HG02885 (cell line): Measurements from ENCODE around the gene NOVA1.

Source experiments
- ATAC-seq: cut with Tn5 transposase; IDR thresholded peaks from one replicate; pipeline ENCODE4 v1.9.1; 2021; ENCODE audit warnings: mild to moderate bottlenecking; ENCODE audit not compliant: unreplicated experiment, poor library complexity

The NOVA1 gene

GRCh38 chr14:26594756-26595545, 2.9 kb downstream of the NOVA1 start:
- ATAC-seq = no peak

DNA sequence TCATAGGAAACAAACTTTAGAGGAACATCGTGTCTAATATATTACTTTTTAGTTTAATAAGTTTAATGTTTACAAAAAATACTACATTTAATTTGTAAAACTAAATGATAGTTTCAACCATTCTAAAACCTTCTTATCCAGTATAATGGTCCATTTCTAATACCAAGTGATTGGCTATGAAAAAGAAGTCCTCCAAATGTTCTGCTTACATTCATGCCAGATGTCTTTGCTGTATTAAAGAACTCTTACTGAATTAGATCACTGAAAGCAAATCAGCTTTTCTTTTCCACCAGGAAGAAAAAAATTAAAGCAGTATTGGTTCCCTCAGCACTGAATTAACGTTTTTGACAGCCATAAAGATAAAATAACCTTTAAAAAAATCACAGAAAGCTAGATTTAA, 3.7 kb downstream of the NOVA1 start:
- no peak for ATAC-seq

GRCh38 chr14:26593357-26593756, 4.5 kb downstream of the NOVA1 start:
- no peak for ATAC-seq

DNA sequence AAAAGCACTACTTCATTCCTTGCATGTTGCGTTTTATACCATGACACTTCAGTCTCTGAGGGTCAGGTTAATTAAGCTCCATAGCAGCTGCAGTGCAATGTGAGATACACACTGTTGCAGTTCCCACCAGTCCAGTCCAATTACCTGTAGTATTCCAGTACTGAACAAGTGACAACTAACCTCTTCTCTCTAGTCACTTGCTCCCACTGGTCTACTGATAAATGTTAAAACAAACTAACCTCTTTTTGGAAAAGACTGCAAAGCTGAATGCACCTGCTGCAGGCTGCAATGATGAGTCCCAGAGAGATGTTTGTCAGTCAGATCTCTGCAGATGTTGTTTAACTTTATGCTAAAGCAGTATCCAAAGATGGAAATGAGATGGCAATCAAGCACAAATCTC, 7.9 kb downstream of the NOVA1 start:
- no peak for ATAC-seq

DNA sequence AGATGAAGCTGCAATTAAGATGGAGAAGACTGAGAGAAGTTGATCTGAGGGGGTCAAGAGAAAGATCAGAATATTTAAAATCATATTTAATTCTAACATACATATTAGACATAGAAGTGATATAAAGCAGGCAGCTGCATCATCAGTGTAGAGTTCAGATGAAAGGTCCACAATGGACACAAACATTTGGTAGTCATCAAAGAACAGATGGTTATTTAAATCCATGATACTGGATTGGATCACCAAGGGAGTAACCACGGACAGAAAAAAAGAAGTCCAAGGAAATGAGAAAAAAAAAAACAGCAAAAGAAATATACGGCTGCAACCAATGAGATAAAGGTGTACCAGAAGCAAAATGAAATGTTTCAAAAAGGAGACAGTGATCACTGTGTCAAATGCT, 20.1 kb downstream of the NOVA1 start:
- ATAC-seq = no peak

DNA sequence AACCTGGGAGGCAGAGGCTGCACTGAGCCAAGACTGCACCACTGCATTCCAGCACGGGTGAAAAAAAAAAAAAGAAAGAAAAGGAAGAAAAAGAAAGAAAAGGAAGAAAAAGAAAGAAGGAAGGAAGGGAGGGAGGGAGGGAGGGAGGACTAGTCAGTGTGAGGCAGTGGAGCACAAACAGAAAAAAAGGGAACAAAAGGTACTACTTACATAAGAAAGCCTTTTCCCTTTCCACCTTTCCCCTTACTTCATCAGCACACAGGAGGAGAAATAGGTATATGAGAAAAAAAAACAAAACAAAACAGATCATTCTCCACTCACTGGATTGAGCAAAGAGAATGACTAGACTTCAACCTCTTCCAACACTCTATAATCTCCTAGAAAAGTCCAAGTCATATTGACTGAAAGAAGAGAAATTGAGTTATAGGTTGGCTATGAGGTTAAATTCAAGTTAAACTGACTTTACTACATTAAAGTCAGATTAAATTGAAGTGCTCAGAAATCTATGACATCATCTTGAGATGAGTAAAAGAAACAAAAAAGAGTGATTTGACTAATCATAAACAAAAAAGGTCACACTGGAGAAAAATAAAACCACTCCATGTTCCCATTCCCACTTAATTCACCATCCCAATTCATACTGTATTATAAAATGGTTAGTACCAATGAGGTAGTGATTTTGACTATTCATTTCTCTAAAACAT, 43.6 kb downstream of the NOVA1 start:
- no peak for ATAC-seq

- ATAC-seq = no peak
Measured at GRCh38 chr14:26549571-26549970, 48.3 kb downstream of the NOVA1 start.

- no peak for ATAC-seq
Measured at GRCh38 chr14:26548406-26548805, 49.4 kb downstream of the NOVA1 start.

DNA sequence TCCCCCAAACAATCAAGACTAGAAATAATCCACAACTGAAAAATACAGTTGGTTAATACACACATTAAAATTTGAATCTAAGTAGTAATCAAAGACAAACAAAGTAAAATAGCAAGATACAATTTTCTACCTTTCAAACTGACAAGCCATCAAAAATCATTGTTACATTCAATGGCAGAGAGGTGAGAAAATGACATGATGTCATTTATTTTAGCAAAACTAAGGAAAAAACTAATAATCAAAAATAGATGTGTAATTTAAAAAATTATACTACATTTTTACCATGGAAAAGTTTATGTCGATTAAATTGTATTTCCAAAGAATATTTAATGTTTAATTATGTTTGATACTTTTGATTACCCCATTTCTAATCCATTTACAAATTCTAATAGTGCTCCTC, 59.7 kb downstream of the NOVA1 start:
- ATAC-seq = no peak

DNA sequence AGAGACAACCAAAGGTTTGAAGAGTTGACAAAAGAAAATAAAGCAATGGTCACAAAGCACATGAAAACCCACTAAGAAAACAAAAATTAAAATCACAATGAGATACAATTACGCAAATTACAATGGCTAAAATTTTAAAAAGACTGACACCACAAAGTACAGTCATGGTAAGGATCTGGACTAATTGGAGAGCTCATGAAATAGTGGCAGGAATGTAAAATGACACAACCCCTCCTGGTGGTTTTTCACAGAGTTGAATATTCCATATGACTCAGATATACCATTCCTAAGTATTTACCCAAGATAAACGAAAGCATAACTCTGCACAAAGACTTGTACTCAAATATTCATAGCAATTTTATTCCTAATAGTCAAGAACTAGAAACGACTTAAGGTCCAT, 65.9 kb downstream of the NOVA1 start:
- ATAC-seq = no peak

DNA sequence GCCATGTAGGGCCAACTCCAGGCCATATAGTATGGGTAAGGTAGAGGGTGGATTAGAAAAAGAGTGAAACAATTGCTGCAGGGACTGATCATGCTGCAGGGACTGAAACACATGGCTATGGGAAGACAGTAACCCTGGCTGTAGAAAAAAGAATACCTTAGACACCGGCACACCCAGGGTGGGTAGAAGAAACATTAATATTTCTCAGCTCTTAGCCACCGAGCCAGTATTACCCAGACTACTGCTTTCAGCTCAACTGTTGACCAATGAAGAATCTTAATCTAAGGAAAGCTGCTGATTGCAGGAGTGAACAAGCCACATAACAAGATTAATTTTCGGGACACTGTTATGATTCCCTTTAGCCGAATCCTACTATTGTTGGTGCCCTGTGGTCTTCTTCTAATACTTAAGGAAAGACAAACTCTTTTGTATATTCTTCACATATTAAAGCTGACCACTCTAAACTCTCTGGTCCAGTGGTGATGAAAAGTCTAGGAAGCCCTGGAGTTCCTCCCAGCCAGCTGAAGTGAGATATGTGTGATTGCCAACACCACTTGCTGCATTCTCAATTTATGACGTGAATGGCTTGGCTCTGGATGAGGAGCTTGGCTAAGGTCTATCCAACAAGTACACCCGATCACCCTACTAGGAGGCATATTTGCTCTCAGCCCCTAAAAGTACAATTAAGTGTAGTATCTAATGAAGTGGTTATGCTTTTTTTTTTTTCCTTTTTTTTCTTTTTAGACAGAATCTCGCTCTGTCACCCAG, 69.2 kb downstream of the NOVA1 start:
- no peak for ATAC-seq

DNA sequence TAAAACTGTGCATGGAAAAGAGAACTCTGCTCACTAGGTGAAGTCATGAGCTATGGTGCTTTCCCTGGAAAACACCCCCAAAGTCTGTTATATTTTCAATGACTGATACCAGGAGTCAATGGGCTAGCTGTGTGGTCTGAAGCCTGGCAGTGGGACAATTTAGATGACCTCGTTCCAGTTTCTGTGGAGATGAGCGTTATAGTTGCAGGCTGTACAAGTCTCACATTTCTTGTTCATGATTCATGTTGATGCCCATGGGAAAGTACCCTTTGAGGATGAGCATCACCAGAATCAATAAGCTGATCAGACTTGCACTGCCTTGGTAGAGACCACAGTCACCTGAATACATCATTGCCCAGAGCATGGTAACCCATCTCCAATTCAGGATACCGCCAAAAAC, 70.7 kb downstream of the NOVA1 start:
- peak; percentile 71 for ATAC-seq

DNA sequence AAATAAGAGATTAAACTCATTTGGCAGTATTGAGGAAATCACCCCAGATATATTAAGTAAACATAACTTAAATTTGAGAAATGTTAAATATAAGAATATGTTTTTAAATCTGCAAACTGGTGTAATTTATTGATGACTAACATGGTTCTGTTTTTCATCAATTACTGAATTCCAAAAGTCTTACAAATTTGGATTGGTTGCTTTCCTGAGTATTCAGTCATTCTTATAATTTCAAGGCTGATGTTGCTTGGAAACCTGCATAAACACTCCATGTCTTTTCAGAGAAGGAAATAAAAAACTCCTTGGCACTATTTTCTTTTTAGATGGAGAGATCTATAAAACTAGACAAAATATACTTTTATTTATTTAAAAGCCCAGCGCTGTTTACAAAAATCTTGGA, 71.7 kb downstream of the NOVA1 start:
- no peak for ATAC-seq

GRCh38 chr14:26525085-26525484, 72.7 kb downstream of the NOVA1 start:
- ATAC-seq = no peak

DNA sequence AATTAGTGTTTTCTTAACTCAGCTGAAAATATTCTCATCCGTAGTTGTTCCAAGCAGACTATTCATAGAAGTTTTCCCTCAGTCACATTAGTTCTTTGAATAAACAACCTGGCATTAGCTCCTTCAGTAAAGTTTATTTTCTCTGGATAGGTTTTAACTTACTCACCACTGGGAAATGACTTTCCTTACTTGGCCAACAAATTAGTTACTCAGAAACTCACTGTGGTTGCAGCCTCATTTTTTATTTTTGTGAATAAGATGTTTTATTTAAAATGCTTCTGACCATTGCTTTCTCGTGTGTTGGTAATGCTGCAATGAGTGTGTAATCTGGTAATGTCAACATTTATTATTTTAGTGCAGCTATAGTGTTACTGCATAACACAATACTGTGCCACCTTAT, 74.9 kb downstream of the NOVA1 start:
- ATAC-seq = no peak

DNA sequence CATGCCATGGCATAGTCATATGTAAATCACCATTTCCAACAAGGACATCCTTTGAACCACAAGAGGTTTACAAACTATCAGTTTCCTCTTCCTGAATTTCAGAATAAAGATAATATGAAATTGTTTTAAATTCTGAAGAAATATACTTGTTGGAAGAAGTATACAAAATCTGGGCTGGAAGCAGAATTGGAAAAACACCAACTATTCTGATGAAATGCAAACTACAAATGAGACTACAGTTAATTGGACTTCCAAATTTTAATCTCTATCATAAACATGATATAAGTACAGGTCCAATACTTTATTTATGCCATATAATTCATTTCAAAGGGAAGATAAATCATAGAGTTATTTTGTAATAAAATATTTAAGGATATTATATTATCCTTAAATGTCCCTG, 80.1 kb downstream of the NOVA1 start:
- no peak for ATAC-seq

DNA sequence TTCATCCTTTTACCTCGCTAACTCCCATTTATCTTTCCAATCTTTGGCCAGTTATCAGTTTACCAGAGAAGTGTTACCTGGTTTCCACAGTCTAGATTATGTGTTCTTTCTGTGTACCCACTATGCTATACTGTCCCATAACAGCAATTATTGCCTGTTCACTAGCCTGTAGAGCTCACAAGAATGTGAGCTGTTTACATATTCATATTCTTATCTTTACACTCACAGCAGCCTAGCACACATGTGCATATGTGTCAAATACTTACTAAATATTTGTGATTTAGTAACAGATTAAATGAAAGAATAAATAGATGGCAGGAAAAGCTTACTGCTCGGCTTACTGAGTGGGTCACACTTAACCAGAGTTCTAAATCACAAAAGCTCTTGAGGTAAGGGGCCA, 97.8 kb downstream of the NOVA1 start:
- no peak for ATAC-seq

- no peak for ATAC-seq
Measured at GRCh38 chr14:26499546-26499945, 98.3 kb downstream of the NOVA1 start.

- no peak for ATAC-seq
Measured at GRCh38 chr14:26486922-26487321, 110.9 kb downstream of the NOVA1 start.

DNA sequence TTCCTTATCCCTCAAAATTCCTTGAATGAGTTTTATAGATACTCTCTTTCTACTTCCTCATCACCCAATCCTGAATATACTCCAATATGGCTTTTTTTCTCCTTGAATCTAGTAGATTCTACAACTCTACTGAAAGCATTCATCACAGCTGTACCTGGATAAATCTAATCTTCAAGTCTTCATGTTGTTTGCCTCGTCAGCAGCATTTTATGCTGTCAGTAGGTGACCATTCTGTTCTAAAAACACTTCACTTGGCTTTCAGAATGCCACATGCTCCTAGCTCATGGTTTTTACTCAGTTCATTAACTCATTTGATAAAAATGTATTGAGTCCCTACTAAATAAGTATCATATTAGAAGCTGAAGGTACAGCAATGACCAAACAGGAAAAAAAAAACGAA, 113.3 kb downstream of the NOVA1 start:
- ATAC-seq = no peak

DNA sequence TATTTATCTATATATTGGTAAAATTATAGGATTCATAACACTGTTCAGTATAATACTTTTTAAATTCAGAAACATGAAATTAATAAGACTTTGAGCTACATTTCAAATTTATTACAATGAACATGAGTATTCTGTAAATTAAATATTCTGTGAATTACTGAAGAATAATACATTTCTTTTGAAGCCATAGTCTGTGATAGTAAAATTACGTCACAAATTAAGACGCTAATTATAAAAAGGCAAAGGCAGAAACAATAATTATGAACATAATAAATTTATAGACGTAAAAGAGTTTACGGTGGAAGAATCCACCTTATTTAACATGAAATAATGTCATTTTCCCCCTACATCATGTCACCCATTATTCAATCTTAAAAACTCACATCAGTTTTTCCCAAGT, 118.9 kb downstream of the NOVA1 start:
- no peak for ATAC-seq
